ENCODE results near the gene MGAM2.

DNA sequence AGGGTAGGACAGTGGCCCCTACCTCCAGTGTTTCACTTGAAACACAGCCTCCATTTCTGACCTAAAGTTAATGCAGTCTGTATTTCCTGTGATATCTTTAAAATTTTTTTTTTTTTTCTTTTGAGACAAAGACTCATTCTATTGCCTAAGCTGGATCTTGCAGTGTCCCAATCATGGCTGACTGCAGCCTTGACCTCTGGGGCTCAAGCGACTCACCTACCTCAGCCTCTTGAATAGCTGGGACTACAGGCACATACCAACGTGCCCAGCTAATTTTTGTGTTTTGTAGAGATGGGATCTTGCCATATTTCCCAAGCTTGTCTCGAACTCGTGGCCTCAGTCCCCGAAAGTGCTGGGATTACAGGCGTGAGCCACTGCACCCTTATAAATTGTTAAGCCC, 16.7 kb upstream of the MGAM2 start:
- TF ChIP-seq, protein P1, sequence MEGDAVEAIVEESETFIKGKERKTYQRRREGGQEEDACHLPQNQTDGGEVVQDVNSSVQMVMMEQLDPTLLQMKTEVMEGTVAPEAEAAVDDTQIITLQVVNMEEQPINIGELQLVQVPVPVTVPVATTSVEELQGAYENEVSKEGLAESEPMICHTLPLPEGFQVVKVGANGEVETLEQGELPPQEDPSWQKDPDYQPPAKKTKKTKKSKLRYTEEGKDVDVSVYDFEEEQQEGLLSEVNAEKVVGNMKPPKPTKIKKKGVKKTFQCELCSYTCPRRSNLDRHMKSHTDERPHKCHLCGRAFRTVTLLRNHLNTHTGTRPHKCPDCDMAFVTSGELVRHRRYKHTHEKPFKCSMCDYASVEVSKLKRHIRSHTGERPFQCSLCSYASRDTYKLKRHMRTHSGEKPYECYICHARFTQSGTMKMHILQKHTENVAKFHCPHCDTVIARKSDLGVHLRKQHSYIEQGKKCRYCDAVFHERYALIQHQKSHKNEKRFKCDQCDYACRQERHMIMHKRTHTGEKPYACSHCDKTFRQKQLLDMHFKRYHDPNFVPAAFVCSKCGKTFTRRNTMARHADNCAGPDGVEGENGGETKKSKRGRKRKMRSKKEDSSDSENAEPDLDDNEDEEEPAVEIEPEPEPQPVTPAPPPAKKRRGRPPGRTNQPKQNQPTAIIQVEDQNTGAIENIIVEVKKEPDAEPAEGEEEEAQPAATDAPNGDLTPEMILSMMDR (conservative IDR thresholded peaks at IDR 0.05 in 1 of 2, IDR thresholded peaks at IDR 0.05 in 1 of 2; ENCODE audit: low read depth in 1 of 2, low read length in 2 of 2): no peak
- TF ChIP-seq EZH2 (IDR thresholded peaks at IDR 0.05; ENCODE audit: low read length, missing control alignments): no peak
